Stimulated activated CD8-positive, alpha-beta memory T cell treated with anti-CD3 and anti-CD28 coated beads, Interleukin-4, amount 100 ng/mL, for 4 hours (primary cell): ENCODE measurements around the gene SPHK2.

ENCODE experiments used
- DNase-seq, 2 donors: peaks; one replicate each; pipeline ENCODE4 v3.0.0-alpha.2; 2020; ENCODE audit warnings: low read depth in 2 of 2, low spot score in 1 of 2

SPHK2 gene

GRCh38 chr19:48658483-48658882 lies 39.2 kb downstream of the SPHK2 start:
- DNase-seq, result no peak

DNA sequence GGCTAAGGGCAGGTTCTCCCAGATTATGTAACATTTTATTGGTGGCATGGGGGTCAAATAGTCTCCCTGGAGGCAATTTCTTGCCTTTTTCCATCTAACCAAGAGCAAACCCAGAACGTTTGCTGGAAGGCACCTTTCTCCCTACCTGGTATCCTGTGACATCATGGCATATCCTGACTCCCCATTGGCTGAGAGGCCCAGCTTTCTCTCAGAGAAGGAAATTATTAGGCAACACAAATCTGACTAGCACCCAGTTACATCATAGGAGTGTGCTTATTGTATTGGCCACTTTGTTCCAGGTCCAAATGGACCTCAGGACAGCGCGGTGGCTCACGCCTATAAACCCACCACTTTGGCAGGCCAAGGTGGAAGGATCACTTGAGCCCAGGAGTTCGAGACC lies 40.5 kb downstream of the SPHK2 start:
- DNase-seq, result no peak

DNA sequence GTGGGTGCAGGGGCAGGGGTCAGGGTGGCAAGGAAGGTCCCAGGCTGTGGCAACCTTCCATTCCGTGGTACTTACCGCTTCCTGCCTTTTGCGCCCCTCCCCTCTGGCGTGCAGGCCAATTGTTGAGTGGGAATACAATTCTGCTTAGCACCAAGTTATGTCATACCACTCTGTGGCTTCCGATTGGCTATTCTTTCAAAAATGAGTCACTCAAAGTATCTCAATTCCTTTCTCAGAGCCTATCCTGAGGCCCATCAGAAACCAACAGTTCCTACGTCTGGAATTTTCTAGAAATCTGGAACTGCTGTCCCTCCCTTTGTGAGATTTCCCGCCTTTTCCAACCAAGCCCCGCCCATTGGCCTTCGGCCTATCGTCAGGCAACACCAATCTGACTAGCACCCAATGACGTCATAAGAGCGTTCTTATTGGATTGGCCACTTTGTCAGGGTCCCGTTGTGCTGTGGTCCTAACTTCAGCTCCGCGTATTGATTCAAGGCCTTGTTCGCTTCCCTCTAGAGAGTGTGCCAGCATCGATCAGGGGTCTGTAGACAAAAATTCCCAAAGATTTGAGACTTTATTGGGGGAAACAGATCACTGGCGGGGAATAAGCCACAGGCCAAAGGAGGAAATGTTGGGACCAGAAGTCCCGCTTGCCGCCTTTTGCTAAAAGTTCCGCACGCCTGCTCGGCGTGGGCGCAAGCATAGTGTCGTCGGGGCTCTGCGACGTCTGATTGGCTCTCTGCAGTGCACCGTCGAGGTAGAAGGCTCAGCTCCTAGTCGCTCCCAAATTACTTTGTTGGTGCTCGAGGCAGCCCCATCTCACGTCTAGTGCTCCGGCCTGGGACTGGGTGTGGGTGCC lies 41.8 kb downstream of the SPHK2 start:
- peak; percentile 56 to 59 for DNase-seq

DNA sequence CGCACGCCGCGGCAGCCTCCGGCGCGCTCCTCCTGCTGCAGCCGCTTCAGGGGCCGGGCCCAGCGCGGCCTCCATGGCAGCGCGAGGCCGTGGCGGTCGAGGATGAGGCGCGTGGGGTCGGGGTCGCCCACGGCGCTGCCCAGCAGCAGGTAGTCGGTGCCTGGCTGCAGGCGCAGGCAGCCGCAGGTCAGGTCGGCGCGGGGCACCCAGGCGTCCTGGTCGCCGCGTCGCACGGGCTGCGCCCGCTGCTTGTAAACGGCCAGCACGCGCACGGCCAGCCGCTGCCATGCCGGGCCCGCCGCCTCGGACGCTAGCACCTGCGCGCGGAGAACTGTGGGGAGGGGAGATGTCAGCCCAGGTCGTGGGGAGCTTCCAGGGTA lies 42.4 kb downstream of the SPHK2 start:
- DNase-seq, result no peak

GRCh38 chr19:48663667-48664066 lies 44.4 kb downstream of the SPHK2 start:
- no peak for DNase-seq

GRCh38 chr19:48664476-48664875 lies 45.2 kb downstream of the SPHK2 start:
- DNase-seq, result no peak

DNA sequence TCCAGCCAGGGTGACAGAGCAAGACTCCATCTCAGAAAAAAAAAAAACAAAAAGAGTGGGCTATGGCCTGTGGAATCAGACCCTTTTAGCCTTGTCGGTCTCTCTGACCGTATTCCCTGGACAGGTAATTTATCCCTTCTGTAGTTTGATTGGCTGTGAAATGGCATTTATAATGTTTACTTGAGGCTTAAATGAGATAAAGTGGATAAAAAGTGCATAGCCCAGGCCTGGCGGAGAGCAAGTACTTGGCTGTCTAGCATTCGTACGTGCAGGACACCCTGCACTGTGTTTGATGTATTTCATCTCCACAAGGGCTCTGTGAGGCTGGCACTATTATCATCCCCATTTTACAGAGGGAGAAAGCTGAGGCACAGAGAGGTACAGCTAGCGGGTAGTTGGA lies 46.5 kb downstream of the SPHK2 start:
- no peak for DNase-seq

GRCh38 chr19:48668332-48668731 lies 49.0 kb downstream of the SPHK2 start:
- no peak for DNase-seq

- no peak for DNase-seq
Observed at GRCh38 chr19:48668761-48669160, 49.5 kb downstream of the SPHK2 start.

- DNase-seq, result no peak
Observed at GRCh38 chr19:48669903-48670668, 50.8 kb downstream of the SPHK2 start.

DNA sequence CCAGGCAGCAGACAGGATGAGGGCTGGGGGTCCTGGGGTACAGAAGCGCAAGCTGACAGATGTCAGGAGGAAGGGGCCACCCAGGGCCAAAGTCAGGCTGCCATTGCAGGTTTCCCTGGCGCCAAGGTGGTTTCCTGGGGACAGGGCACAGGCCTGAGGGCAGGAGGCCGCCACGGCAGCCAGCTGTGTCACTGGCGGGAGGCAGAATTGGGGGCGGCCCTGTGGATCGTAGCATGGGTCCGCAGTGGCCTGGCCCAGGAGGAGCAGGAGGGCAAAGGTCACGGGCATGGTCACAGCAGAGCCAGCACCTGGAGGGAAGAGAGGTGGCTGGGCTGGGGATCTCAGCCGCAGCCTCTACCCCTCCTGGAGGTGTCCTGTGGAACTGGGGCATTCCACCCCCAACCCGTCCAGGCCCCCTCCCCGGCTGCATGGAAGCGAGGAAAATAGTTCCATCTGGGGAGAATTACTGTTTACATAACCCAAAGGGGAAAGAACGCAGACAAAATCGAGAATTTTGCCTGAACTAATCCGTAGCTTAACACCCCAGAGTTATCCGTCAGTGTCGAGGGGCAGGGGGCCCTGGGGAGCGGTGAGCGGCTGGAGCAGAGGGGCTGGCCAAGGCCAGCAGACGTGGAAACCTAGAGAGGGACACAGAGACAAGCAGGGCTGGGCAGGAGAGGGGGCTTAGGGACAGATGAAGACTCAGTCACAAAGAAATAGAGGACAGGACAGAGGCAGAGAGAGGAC lies 51.6 kb downstream of the SPHK2 start:
- DNase-seq, result no peak

- DNase-seq, result no peak
Observed at GRCh38 chr19:48671446-48671995, 52.2 kb downstream of the SPHK2 start.

- no peak for DNase-seq
Observed at GRCh38 chr19:48672994-48673393, 53.7 kb downstream of the SPHK2 start, which contains the start of gene NTN5. NTN5 (minus strand) TSS chr19:48673017; CDS start chr19:48670986, 2,031 bp downstream.

- DNase-seq, result no peak
Observed at GRCh38 chr19:48673436-48674100, 54.3 kb downstream of the SPHK2 start.

- no peak for DNase-seq
Observed at GRCh38 chr19:48674216-48674809, 55.0 kb downstream of the SPHK2 start.

DNA sequence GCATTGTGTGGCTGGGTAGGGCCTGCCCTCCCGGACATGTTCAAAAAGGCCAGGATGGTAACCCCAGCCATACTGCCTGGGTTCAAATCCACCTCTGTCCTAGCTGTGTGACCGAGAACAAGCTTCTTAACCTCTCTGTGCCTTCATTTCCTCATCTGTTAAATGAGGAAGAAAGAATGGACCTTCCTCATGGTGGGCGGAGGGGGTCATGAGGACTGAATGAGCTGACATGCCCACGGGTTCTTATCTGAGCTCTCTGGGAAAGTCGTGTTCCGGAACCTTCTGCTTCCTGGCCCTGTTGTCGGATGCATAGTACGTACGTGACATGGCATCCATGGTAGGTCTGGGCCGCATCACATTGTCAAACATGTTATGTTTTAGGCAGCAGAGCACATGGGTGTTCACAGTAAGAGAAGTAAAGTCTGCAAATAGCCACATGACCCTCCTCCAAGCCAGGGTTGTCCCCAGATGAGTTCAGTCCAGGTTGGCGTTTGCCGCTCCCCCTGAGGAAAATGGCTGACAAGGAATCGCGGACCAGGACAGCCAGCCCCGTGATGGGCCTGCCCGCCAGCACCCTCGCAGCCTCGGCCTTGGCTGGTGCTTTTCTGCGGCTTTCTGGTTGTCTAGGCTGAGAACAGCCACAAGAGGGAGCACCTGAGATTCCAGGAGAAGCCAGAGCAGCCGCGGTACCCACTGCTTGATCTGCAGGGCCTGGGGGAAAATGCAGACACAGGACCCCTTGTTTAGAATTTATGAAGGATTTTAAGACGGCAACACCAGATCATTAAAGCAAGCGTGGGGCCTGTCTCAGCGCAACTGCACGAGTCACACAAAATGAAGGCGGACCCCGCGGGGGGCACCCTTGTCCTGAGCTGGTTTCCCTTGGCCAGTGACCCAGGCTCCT lies 55.9 kb downstream of the SPHK2 start:
- peak; percentile 42 to 51 for DNase-seq

- DNase-seq, result no peak
Observed at GRCh38 chr19:48676487-48676886, 57.2 kb downstream of the SPHK2 start.

DNA sequence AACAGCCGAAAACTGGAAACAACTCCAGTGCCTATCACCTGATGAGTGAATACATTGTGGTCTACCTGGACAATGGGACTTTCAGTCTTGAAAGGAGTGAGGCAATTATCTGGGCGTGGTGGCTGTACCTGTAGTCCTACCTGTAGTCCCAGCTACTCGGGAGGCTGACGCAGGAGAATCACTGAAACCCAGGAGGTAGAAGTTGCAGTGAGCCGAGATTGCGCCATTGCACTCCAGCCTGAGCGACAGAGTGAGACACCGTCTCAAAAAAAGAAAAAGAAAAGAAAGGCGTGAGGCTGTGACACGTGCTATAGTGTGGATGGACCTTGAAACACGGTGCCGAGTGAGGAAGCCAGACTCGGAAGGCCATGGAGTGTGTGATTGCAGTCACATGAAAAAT lies 57.6 kb downstream of the SPHK2 start:
- DNase-seq, result no peak

DNA sequence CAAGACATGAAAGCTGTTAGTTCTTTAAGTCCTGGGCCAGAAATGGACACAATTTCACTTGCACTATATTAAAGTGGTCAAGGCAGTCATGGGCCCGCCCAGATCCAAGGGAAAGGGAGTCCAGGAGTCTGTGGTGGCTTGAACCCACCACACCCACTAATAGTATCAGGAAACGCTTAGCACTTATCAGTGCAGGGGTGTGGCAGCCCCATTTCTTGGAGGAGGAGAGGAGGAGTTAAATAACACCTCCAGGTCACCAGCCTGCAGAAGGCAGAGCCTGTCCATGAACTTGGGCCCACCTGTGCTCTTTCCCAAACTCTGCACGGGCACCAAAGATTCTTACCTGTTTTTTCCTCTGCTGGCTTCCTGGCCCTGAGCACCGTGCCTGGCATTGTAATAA lies 58.9 kb downstream of the SPHK2 start:
- no peak for DNase-seq
